Measurements from ENCODE around the gene CTNNA2.

CTNNA2 gene

GRCh38 chr2:79984476-79984875 is 471.6 kb downstream of the CTNNA2 start:
- no peak for DNase-seq (ENCODE audit: low read depth)

GRCh38 chr2:79985145-79985544 is 472.3 kb downstream of the CTNNA2 start:
- DNase-seq (ENCODE audit: low read depth): no peak

- DNase-seq (ENCODE audit: low read depth): no peak
Measured at GRCh38 chr2:79985571-79985970, 472.7 kb downstream of the CTNNA2 start.

GRCh38 chr2:79993144-79993543 is 480.3 kb downstream of the CTNNA2 start:
- DNase-seq (ENCODE audit: low read depth): no peak

GRCh38 chr2:79994161-79994560 is 481.3 kb downstream of the CTNNA2 start:
- DNase-seq (ENCODE audit: low read depth): no peak

GRCh38 chr2:79994965-79995364 is 482.1 kb downstream of the CTNNA2 start:
- DNase-seq (ENCODE audit: low read depth): no peak

GRCh38 chr2:79996709-79997108 is 483.9 kb downstream of the CTNNA2 start:
- no peak for DNase-seq (ENCODE audit: low read depth)

GRCh38 chr2:80001701-80002101 is 488.9 kb downstream of the CTNNA2 start:
- DNase-seq (ENCODE audit: low read depth): peak; percentile 48

- no peak for DNase-seq (ENCODE audit: low read depth)
Measured at GRCh38 chr2:80002112-80002511, 489.3 kb downstream of the CTNNA2 start.

GRCh38 chr2:80002568-80003157 is 489.8 kb downstream of the CTNNA2 start:
- DNase-seq (ENCODE audit: low read depth): no peak

- no peak for DNase-seq (ENCODE audit: low read depth)
Measured at GRCh38 chr2:80007777-80008503, 495.1 kb downstream of the CTNNA2 start.

- no peak for DNase-seq (ENCODE audit: low read depth)
Measured at GRCh38 chr2:80008596-80008995, 495.7 kb downstream of the CTNNA2 start.

GRCh38 chr2:80009211-80009610 is 496.4 kb downstream of the CTNNA2 start:
- DNase-seq (ENCODE audit: low read depth): no peak

- no peak for DNase-seq (ENCODE audit: low read depth)
Measured at GRCh38 chr2:80012061-80012460, 499.2 kb downstream of the CTNNA2 start.

- DNase-seq (ENCODE audit: low read depth): no peak
Measured at GRCh38 chr2:80014637-80015036, 501.8 kb downstream of the CTNNA2 start.

- no peak for DNase-seq (ENCODE audit: low read depth)
Measured at GRCh38 chr2:80016171-80016570, 503.3 kb downstream of the CTNNA2 start.

GRCh38 chr2:80019571-80020460 is 507.0 kb downstream of the CTNNA2 start:
- no peak for DNase-seq (ENCODE audit: low read depth)

- DNase-seq (ENCODE audit: low read depth): no peak
Measured at GRCh38 chr2:80022018-80022417, 509.2 kb downstream of the CTNNA2 start.

- no peak for DNase-seq (ENCODE audit: low read depth)
Measured at GRCh38 chr2:80026040-80026729, 513.3 kb downstream of the CTNNA2 start.

GRCh38 chr2:80028051-80028450 is 515.2 kb downstream of the CTNNA2 start:
- no peak for DNase-seq (ENCODE audit: low read depth)

GRCh38 chr2:80028584-80028983 is 515.7 kb downstream of the CTNNA2 start:
- no peak for DNase-seq (ENCODE audit: low read depth)

- DNase-seq (ENCODE audit: low read depth): no peak
Measured at GRCh38 chr2:80030135-80030534, 517.3 kb downstream of the CTNNA2 start.

Measured in HS-27A (cell line).